CD14-positive monocyte (primary cell): ENCODE data around the gene GREB1. TPM values are rescaled to one million over a fixed set of nuclear protein-coding genes. Genes with fewer than 3 reads are reported as not detected.

Experiments used
- DNase-seq, 3 donors: peaks; one replicate each; pipeline ENCODE4 v3.0.0-alpha.2; 2011 to 2022
- H2AFZ ChIP-seq: 2 replicates; pipeline ENCODE4 v1.6.0; 2012; ENCODE audit warnings: mild to moderate bottlenecking, low read depth, low read length, inconsistent platforms; ENCODE audit not compliant: insufficient read depth, poor library complexity, severe bottlenecking
- H3K27ac ChIP-seq, 2 donors: 1 replicate in 1 of 2; 2 replicates in 1 of 2; pipeline ENCODE4 v1.5.1; 2012 to 2013; ENCODE audit warnings: low read length in 2 of 2, control low read depth in 1 of 2, inconsistent platforms in 1 of 2, low read depth in 1 of 2, mild to moderate bottlenecking in 1 of 2
- H3K27me3 ChIP-seq, 2 donors: one replicate each; pipeline versions ENCODE4 v1.6.0 to v1.6.1; 2011 to 2013; ENCODE audit warnings: low read length in 2 of 2; ENCODE audit not compliant: control insufficient read depth in 2 of 2, insufficient read depth in 2 of 2
- H3K36me3 ChIP-seq, 2 donors: replicated peaks in 1 of 2; 1 replicate in 1 of 2; 2 replicates in 1 of 2; pipeline versions ENCODE4 v1.5.1 to v1.6.1; 2012 to 2013; ENCODE audit warnings: low read length in 2 of 2, control low read depth in 1 of 2, inconsistent platforms in 1 of 2, mild to moderate bottlenecking in 1 of 2; ENCODE audit not compliant: insufficient read depth in 2 of 2, control insufficient read depth in 1 of 2
- H3K4me1 ChIP-seq, 2 donors: 1 replicate in 1 of 2; 2 replicates in 1 of 2; pipeline versions ENCODE4 v1.5.1 to v1.6.1; 2012 to 2013; ENCODE audit warnings: low read length in 2 of 2, control low read depth in 1 of 2, inconsistent platforms in 1 of 2, mild to moderate bottlenecking in 1 of 2, moderate library complexity in 1 of 2; ENCODE audit not compliant: insufficient read depth in 2 of 2, control insufficient read depth in 1 of 2
- H3K4me2 ChIP-seq: replicated peaks from 2 replicates; pipeline ENCODE3; 2012; ENCODE audit warnings: low read length, moderate library complexity, mild to moderate bottlenecking; ENCODE audit not compliant: poor library complexity, severe bottlenecking; ENCODE audit errors: extremely low read depth
- H3K4me3 ChIP-seq, 3 experiments: fragments of 200-600 bp in 1 of 3; sonication (generic) in 1 of 3; replicated peaks in 1 of 3; 1 replicate in 2 of 3; 2 replicates in 1 of 3; pipeline ENCODE4 v1.5.1; 2011 to 2013; ENCODE audit warnings: low read length in 3 of 3, mild to moderate bottlenecking in 3 of 3, control low read depth in 2 of 3, low read depth in 2 of 3, inconsistent platforms in 1 of 3, moderate library complexity in 1 of 3
- H3K79me2 ChIP-seq: 2 replicates; pipeline ENCODE4 v1.6.0; 2012; ENCODE audit warnings: mild to moderate bottlenecking, control low read depth, inconsistent platforms, low read length, moderate library complexity; ENCODE audit not compliant: insufficient read depth
- H3K9ac ChIP-seq: 2 replicates; pipeline ENCODE4 v1.6.0; 2017; ENCODE audit warnings: low read length, mild to moderate bottlenecking; ENCODE audit not compliant: insufficient read depth, poor library complexity, severe bottlenecking
- H3K9me3 ChIP-seq, 2 donors: replicated peaks in 1 of 2; 1 replicate in 1 of 2; 2 replicates in 1 of 2; pipeline versions ENCODE4 v1.5.1 to v1.6.1; 2012 to 2013; ENCODE audit warnings: low read length in 2 of 2, control low read depth in 1 of 2; ENCODE audit not compliant: control insufficient read depth in 1 of 2, insufficient read depth in 1 of 2
- H4K20me1 ChIP-seq: 2 replicates; pipeline ENCODE4 v1.6.0; 2012; ENCODE audit warnings: mild to moderate bottlenecking, low read length, control low read depth, moderate library complexity; ENCODE audit not compliant: insufficient read depth
- H3K27ac Mint-ChIP-seq, 7 donors: one replicate each; pipeline ENCODE4 v1.8.0; 2020; ENCODE audit warnings: mild to moderate bottlenecking in 7 of 7, mixed read lengths in 7 of 7, moderate library complexity in 6 of 7, inconsistent platforms in 2 of 7
- H3K27me3 Mint-ChIP-seq, 3 donors: one replicate each; pipeline ENCODE4 v1.8.0; 2021 to 2022; ENCODE audit warnings: low read depth in 3 of 3, mild to moderate bottlenecking in 3 of 3, mixed read lengths in 3 of 3, moderate library complexity in 3 of 3, inconsistent platforms in 1 of 3
- H3K36me3 Mint-ChIP-seq, 2 donors: one replicate each; pipeline ENCODE4 v1.8.0; 2020; ENCODE audit warnings: mixed read lengths in 2 of 2, inconsistent platforms in 1 of 2, mild to moderate bottlenecking in 1 of 2
- H3K4me1 Mint-ChIP-seq: one replicate; pipeline ENCODE4 v1.8.0; 2020; ENCODE audit warnings: mild to moderate bottlenecking, mixed read lengths
- H3K4me3 Mint-ChIP-seq, 2 donors: one replicate each; pipeline ENCODE4 v1.8.0; 2020; ENCODE audit warnings: mild to moderate bottlenecking in 2 of 2, mixed read lengths in 2 of 2, moderate library complexity in 1 of 2
- H3K9me3 Mint-ChIP-seq, 7 donors: one replicate each; pipeline ENCODE4 v1.8.0; 2020 to 2022; ENCODE audit warnings: mixed read lengths in 7 of 7, mild to moderate bottlenecking in 6 of 7, moderate library complexity in 6 of 7, inconsistent platforms in 2 of 7
- CTCF ChIP-seq: fragments of 200-600 bp; IDR thresholded peaks from one replicate; pipeline ENCODE4 v1.8.0; 2022; ENCODE audit warnings: antibody characterized with exemption, mild to moderate bottlenecking
- WGBS: methylation state at CpG from one replicate; pipeline ENCODE4 v1.1.5; 2013; ENCODE audit warnings: missing lambda C conversion rate; ENCODE audit not compliant: insufficient coverage; 5-methylcytosine and 5-hydroxymethylcytosine counted together
- intact Hi-C, 2 donors: fragments of 100-400 bp; cut with micrococcal nuclease; formaldehyde crosslinking; loops; one replicate each; pipeline versions ENCODE4 v1.15.0 to v1.15.1; 2023
- polyA plus RNA-seq, 3 donors: library from polyadenylated mRNA; depleted of rRNA in 1 of 3; unstranded in 2 of 3; stranded (reverse) in 1 of 3; fragments of 300-500 nt in 2 of 3; fragments of >200 nt in 1 of 3; fragmentation: Illumina TruSeq in 2 of 3; gene quantifications; 1 replicate in 2 of 3; 2 replicates in 1 of 3; pipeline ENCODE4 v1.2.3, GENCODE V29; 2012 to 2021

The GREB1 gene
- polyA plus RNA-seq, 3 donors = not detected

- H3K4me3 Mint-ChIP-seq = no peak overlapping the region
- WGBS = 94% methylated on average over 13 of the region's 14 CpGs
- Histone ChIP-seq H3K4me1 (no peaks in the 10 kb centered on the region), H3K4me3 (no peak overlapping the region), H3K36me3 (no peaks in the 10 kb centered on the region), H2AFZ (no peak overlapping the region), H3K79me2 (no peaks in the 10 kb centered on the region), H3K9ac (no peak overlapping the region), H3K27me3 (no peaks in the 10 kb centered on the region), H3K4me2 (no peak overlapping the region), H3K27ac (no peak overlapping the region), H4K20me1 (no peaks in the 10 kb centered on the region), H3K9me3 (no peaks in the 10 kb centered on the region)
- TF ChIP-seq CTCF = no peak
- no peaks in the 10 kb centered on the region for H3K9me3 Mint-ChIP-seq
- H3K27ac Mint-ChIP-seq = no peak overlapping the region
- no peaks in the 10 kb centered on the region for H3K4me1 Mint-ChIP-seq
- no peak for DNase-seq
- peaks cover 2 to 7% (median 5%) of the 10 kb centered on the region in 3 donors for H3K27me3 Mint-ChIP-seq
- intact Hi-C loops = no loop called here
- no peaks in the 10 kb centered on the region for H3K36me3 Mint-ChIP-seq
Measured at GRCh38 chr2:11566383-11566782, 32.5 kb downstream of the GREB1 start.

GRCh38 chr2:11567631-11568031, 33.8 kb downstream of the GREB1 start:
- Histone ChIP-seq H3K79me2 (no peaks in the 10 kb centered on the region), H2AFZ (no peak overlapping the region), H3K4me3 (no peak overlapping the region), H3K9ac (no peak overlapping the region), H3K36me3 (no peaks in the 10 kb centered on the region), H3K4me1 (no peaks in the 10 kb centered on the region), H3K9me3 (no peaks in the 10 kb centered on the region), H3K27me3 (no peaks in the 10 kb centered on the region), H4K20me1 (no peaks in the 10 kb centered on the region), H3K4me2 (no peak overlapping the region), H3K27ac (no peak overlapping the region)
- no peaks in the 10 kb centered on the region for H3K9me3 Mint-ChIP-seq
- 94% methylated on average over 6 of the region's 8 CpGs for WGBS
- intact Hi-C loops = no loop called here
- H3K4me1 Mint-ChIP-seq = no peaks in the 10 kb centered on the region
- no peak for TF ChIP-seq CTCF
- no peak for DNase-seq
- no peak overlapping the region for H3K4me3 Mint-ChIP-seq
- no peak overlapping the region for H3K27ac Mint-ChIP-seq
- peaks cover 2 to 14% (median 8%) of the 10 kb centered on the region in 3 donors for H3K27me3 Mint-ChIP-seq
- H3K36me3 Mint-ChIP-seq = no peaks in the 10 kb centered on the region
